ENCODE data around the gene CADM1. TPM values are rescaled to one million over a fixed set of nuclear protein-coding genes. Genes with fewer than 3 reads are reported as not detected.

CADM1 gene
- total and polyA plus RNA-seq, 10 of the 15 experiments (the other 5 are each of a cell fraction or from before 2014, with no cell fraction given), result 0.03 to 0.48 (median 0.15) TPM; not detected in 3

DNA sequence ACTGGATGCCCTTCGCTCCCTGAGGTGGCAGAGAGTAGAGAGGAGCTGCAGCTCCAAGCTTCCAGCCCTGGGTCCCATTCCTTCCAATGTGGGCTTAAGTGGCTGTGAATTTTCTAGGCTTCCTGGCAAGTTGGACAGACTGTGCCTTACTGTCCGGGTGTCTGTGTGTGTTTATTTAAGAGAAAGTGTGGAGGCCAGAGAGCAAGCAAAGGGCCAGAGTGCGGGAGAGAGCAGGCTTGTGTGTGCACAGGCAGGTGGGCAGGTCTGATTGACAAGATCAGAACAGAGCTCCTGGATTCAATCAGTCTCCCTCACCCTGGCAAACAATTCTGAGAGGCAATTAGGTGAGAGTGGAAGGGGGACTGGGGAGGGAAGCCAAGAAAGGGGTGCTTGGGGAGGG is 347.0 kb downstream of the CADM1 start (continued):
- no peak for TF ChIP-seq ETV6 (conservative IDR thresholded peaks at IDR 0.05 in 1 of 2, IDR thresholded peaks at IDR 0.05 in 1 of 2; ENCODE audit: borderline replicate concordance in 1 of 2, low read depth in 1 of 2)

DNA sequence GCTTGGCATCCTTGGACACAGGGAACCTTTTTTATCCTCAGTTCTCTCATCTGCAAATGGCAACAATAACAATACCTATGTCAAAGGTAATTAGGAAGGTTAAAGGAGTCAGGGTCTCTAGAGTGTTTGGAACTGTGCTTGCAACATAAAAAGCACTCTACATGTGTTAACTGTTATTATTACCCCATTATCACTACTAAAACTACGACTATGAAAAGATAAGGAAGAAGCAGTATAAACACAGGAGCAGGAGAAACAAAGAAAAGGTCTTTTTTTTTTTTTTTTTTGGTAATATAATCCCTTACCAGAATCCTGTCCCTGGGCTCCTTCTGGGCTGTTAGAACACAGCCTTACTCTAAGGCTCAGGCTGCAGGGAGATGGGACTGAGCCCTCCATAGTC is 348.2 kb downstream of the CADM1 start:
- H3K9me3 ChIP-seq (replicated peaks; ENCODE audit: control insufficient read depth, insufficient read depth, low read length), result no peaks in the 10 kb centered on the region
- H3K27me3 ChIP-seq (replicated peaks in 1 of 2; ENCODE audit: control insufficient read depth in 2 of 2, insufficient read depth in 2 of 2, low read length in 1 of 2), result peaks cover 0 to 2% of the 10 kb centered on the region in 2 experiments; a peak in 1 of 4 replicates
- ChIA-PET POLR2A (no interaction called here), SMC1A (ENCODE audit: uncharacterized antibody, unreplicated experiment) (no interaction called here), RAD21 (ENCODE audit: unreplicated experiment) (no interaction called here), CTCF (no interaction called here)
- BruUV-seq (replicated peaks), result no TSS peak
- no peak for DNase-seq (ENCODE audit: low read depth, low spot score)
- no peaks in the 10 kb centered on the region for H3K79me2 ChIP-seq (ENCODE audit: control insufficient read depth, insufficient read depth, low read length)
- H3K36me3 ChIP-seq (ENCODE audit: control insufficient read depth in 2 of 2, insufficient read depth in 2 of 2, low read length in 1 of 2), result no peaks in the 10 kb centered on the region
- no peak overlapping the region for H3K9ac ChIP-seq (ENCODE audit: control insufficient read depth, insufficient read depth, low read length)
- TF ChIP-seq SUZ12 (IDR thresholded peaks at IDR 0.05; ENCODE audit: unreplicated experiment), result no peak
- TF ChIP-seq RUNX3 (IDR thresholded peaks at IDR 0.05; ENCODE audit: low read length), result no peak
- TF ChIP-seq EGR1 (IDR thresholded peaks at IDR 0.05; ENCODE audit: borderline replicate concordance in 1 of 2, low read depth in 2 of 2, low read length in 2 of 2), result no peak
- TF ChIP-seq, protein P1, sequence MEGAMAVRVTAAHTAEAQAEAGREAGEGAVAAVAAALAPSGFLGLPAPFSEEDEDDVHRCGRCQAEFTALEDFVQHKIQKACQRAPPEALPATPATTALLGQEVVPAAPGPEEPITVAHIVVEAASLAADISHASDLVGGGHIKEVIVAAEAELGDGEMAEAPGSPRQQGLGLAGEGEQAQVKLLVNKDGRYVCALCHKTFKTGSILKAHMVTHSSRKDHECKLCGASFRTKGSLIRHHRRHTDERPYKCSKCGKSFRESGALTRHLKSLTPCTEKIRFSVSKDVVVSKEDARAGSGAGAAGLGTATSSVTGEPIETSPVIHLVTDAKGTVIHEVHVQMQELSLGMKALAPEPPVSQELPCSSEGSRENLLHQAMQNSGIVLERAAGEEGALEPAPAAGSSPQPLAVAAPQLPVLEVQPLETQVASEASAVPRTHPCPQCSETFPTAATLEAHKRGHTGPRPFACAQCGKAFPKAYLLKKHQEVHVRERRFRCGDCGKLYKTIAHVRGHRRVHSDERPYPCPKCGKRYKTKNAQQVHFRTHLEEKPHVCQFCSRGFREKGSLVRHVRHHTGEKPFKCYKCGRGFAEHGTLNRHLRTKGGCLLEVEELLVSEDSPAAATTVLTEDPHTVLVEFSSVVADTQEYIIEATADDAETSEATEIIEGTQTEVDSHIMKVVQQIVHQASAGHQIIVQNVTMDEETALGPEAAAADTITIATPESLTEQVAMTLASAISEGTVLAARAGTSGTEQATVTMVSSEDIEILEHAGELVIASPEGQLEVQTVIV (IDR thresholded peaks at IDR 0.05; ENCODE audit: borderline replicate concordance, partially characterized antibody), result no peak
- no peak for TF ChIP-seq GATAD2B (conservative IDR thresholded peaks at IDR 0.05; ENCODE audit: low read depth)
- H3K4me3 ChIP-seq, result no peak overlapping the region
- no peak overlapping the region for H2AFZ ChIP-seq (ENCODE audit: control insufficient read depth, low read depth, low read length)
- no peak overlapping the region for H3K27ac ChIP-seq (ENCODE audit: control insufficient read depth, insufficient read depth)
- no peak for ATAC-seq
- H3K4me1 ChIP-seq (ENCODE audit: control insufficient read depth, insufficient read depth, low read length), result no peaks in the 10 kb centered on the region
- no peak overlapping the region for H3K4me2 ChIP-seq (ENCODE audit: control insufficient read depth, insufficient read depth)
- 0% methylated on average over 1 of the region's 1 CpG for WGBS (ENCODE audit: insufficient coverage, insufficient replicate concordance, low lambda C conversion rate, missing lambda C conversion rate)
- intact Hi-C loops (cut with micrococcal nuclease; ENCODE audit: unreplicated experiment) (no loop called here), in situ Hi-C loops (cut with MboI) (loop anchor here (10.0 kb wide), 1 partner anchor 61 kb away; no protein-coding TSS in a partner anchor)
- no peaks in the 10 kb centered on the region for H4K20me1 ChIP-seq (ENCODE audit: control insufficient read depth, insufficient read depth)
- no peak for FAIRE-seq
